WTC11 (cell line): ENCODE results near the gene NFIC. TPM values are rescaled to one million over a fixed set of nuclear protein-coding genes. Genes with fewer than 3 reads are reported as not detected.
"Not testable (repeated sequence)": the region's sequence is repeated elsewhere in the genome, so short reads cannot be mapped to it uniquely, and the experiment has no call there.

Source experiments
- ATAC-seq: fragments of 200-7000 bp; cut with Tn5 transposase; 2 replicates; pipeline ENCODE4 v1.10.0; 2021; ENCODE audit warnings: mild to moderate bottlenecking, moderate library complexity
- CTCF ChIA-PET: fragments of 300-600 bp; sonication (Branson Sonifier 250); formaldehyde crosslinking; loops from one replicate; lab custom pipeline; 2021; ENCODE audit warnings: antibody characterized with exemption; lab: Charles Lee
- POLR2A ChIA-PET: fragments of 350-600 bp; sonication (Branson Sonifier 250); formaldehyde crosslinking; loops from one replicate; lab custom pipeline; 2021; ENCODE audit warnings: antibody characterized with exemption; lab: Charles Lee
- DNase-seq: peaks from one replicate; pipeline ENCODE4 v3.0.0; 2021; ENCODE audit warnings: low spot score
- H3K27ac Mint-ChIP-seq: 2 replicates; pipeline ENCODE4 v1.8.0; 2021; ENCODE audit warnings: mixed read lengths
- H3K27me3 Mint-ChIP-seq: 2 replicates; pipeline ENCODE4 v1.8.0; 2021; ENCODE audit warnings: low read depth, mild to moderate bottlenecking, moderate library complexity, mixed read lengths
- H3K36me3 Mint-ChIP-seq: 2 replicates; pipeline ENCODE4 v1.8.0; 2021; ENCODE audit warnings: mixed read lengths
- H3K4me1 Mint-ChIP-seq: 2 replicates; pipeline ENCODE4 v1.8.0; 2022; ENCODE audit warnings: mixed read lengths
- H3K4me3 Mint-ChIP-seq: 2 replicates; pipeline ENCODE4 v1.8.0; 2021; ENCODE audit warnings: mild to moderate bottlenecking, moderate library complexity, mixed read lengths
- H3K9me3 Mint-ChIP-seq: 2 replicates; pipeline ENCODE4 v1.8.0; 2021; ENCODE audit warnings: mixed read lengths
- CREM ChIP-seq: sonication (generic); formaldehyde crosslinking; IDR thresholded peaks from 2 replicates; pipeline ENCODE4 v1.8.1; 2022; ENCODE audit warnings: mild to moderate bottlenecking, missing genetic modification reagents, moderate library complexity
- EMX1 ChIP-seq: fragments of 250-450 bp; sonication (Bioruptor Pico); IDR thresholded peaks from 2 replicates; pipeline ENCODE4 v1.8.0; 2021; ENCODE audit warnings: mild to moderate bottlenecking
- ESRRA ChIP-seq: sonication (generic); formaldehyde crosslinking; IDR thresholded peaks from 2 replicates; pipeline ENCODE4 v1.8.1; 2022; ENCODE audit warnings: mild to moderate bottlenecking, missing genetic modification reagents, borderline replicate concordance
- ETV6 ChIP-seq: sonication (generic); formaldehyde crosslinking; IDR thresholded peaks from 2 replicates; pipeline ENCODE4 v1.8.1; 2022; ENCODE audit warnings: mild to moderate bottlenecking, missing genetic modification reagents
- GABPB1 ChIP-seq: sonication (generic); formaldehyde crosslinking; IDR thresholded peaks from 2 replicates; pipeline ENCODE4 v1.8.1; 2023; ENCODE audit warnings: mild to moderate bottlenecking, missing genetic modification reagents
- HMGA2 ChIP-seq: fragments of 250-450 bp; sonication (Bioruptor Pico); IDR thresholded peaks from 2 replicates; pipeline ENCODE4 v1.4.0; 2021; ENCODE audit warnings: mild to moderate bottlenecking, moderate library complexity
- IRF2 ChIP-seq: sonication (generic); formaldehyde crosslinking; IDR thresholded peaks from 2 replicates; pipeline ENCODE4 v1.8.0; 2022; ENCODE audit warnings: low read depth, missing genetic modification reagents, borderline replicate concordance
- JUN ChIP-seq: sonication (generic); formaldehyde crosslinking; IDR thresholded peaks from 2 replicates; pipeline ENCODE4 v1.8.0; 2023; ENCODE audit warnings: mild to moderate bottlenecking, missing genetic modification reagents
- NR1H2 ChIP-seq: sonication (generic); formaldehyde crosslinking; IDR thresholded peaks from 2 replicates; pipeline ENCODE4 v1.9.0; 2021; ENCODE audit warnings: mild to moderate bottlenecking, moderate library complexity, missing genetic modification reagents
- SP1 ChIP-seq: sonication (generic); formaldehyde crosslinking; conservative IDR thresholded peaks from 2 replicates; pipeline ENCODE4 v1.8.1; 2022; ENCODE audit warnings: missing genetic modification reagents
- TEAD1 ChIP-seq: sonication (generic); formaldehyde crosslinking; IDR thresholded peaks from 2 replicates; pipeline ENCODE4 v1.8.0; 2022; ENCODE audit warnings: mild to moderate bottlenecking, missing genetic modification reagents
- ZNF232 ChIP-seq: sonication (generic); formaldehyde crosslinking; IDR thresholded peaks from 2 replicates; pipeline ENCODE4 v1.8.0; 2022; ENCODE audit warnings: mild to moderate bottlenecking, missing genetic modification reagents
- ZNF263 ChIP-seq: sonication (generic); formaldehyde crosslinking; IDR thresholded peaks from 2 replicates; pipeline ENCODE4 v1.8.1; 2022; ENCODE audit warnings: low read depth, mild to moderate bottlenecking, moderate library complexity, missing genetic modification reagents
- ZNF317 ChIP-seq: sonication (generic); formaldehyde crosslinking; IDR thresholded peaks from 2 replicates; pipeline ENCODE4 v1.8.1; 2023; ENCODE audit warnings: low read depth, mild to moderate bottlenecking, moderate library complexity, missing genetic modification reagents, borderline replicate concordance
- total RNA-seq: library from RNA; stranded (reverse); gene quantifications from 3 replicates; pipeline ENCODE4 v1.2.3, GENCODE V29; 2021
- TF ChIP-seq, protein P1 (sequence below): sonication (generic); formaldehyde crosslinking; IDR thresholded peaks from 2 replicates; pipeline ENCODE4 v1.8.1; 2022; ENCODE audit warnings: mild to moderate bottlenecking, missing genetic modification reagents, moderate library complexity, borderline replicate concordance
- TF ChIP-seq, protein P2 (sequence below): sonication (generic); formaldehyde crosslinking; IDR thresholded peaks from 2 replicates; pipeline ENCODE4 v1.8.0; 2022; ENCODE audit warnings: missing genetic modification reagents
- TF ChIP-seq, protein P3 (sequence below): fragments of 250-450 bp; sonication (Bioruptor Pico); IDR thresholded peaks from 2 replicates; pipeline ENCODE4 v2.1.2; 2022; ENCODE audit warnings: mild to moderate bottlenecking, moderate library complexity
- TF ChIP-seq, protein P4 (sequence below): sonication (generic); formaldehyde crosslinking; IDR thresholded peaks from 2 replicates; pipeline ENCODE4 v1.8.1; 2023; ENCODE audit warnings: mild to moderate bottlenecking, moderate library complexity, missing genetic modification reagents
- TF ChIP-seq, protein P5 (sequence below): fragments of 250-450 bp; sonication (Bioruptor Pico); IDR thresholded peaks from 2 replicates; pipeline ENCODE4 v1.9.0; 2021; ENCODE audit warnings: mild to moderate bottlenecking
- TF ChIP-seq, protein P6 (sequence below): sonication (generic); formaldehyde crosslinking; IDR thresholded peaks from 2 replicates; pipeline ENCODE4 v1.8.0; 2023; ENCODE audit warnings: mild to moderate bottlenecking, missing genetic modification reagents
- TF ChIP-seq, protein P7 (sequence below): sonication (generic); formaldehyde crosslinking; conservative IDR thresholded peaks from 2 replicates; pipeline ENCODE4 v1.8.1; 2022; ENCODE audit warnings: mild to moderate bottlenecking, missing genetic modification reagents

The NFIC gene
- total RNA-seq, 1 experiment from 2014 or later: 3.5 TPM

DNA sequence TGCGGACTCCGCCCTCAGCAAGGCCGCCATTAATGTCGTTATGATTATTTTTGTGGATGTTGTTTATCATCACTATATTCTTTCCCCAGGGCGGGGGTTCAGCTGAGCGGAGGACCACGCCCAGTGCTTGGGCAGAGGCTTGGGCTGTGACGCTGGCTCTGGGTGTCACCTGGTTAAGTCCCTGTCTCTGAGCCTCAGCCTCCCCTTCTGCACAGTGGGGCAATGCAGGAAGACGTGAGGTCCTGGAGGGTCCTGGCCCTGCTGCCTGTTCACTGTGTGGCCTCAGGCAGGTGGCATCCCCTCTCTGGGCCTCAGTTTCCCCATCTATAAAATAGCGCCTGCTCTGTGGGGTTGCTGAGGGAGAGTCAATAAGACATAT lies 32.5 kb downstream of the NFIC start (continued):
- TF ChIP-seq ZNF232 (no peak), TEAD1 (CRISPR knock-in tag) (no peak), ESRRA (CRISPR knock-in tag) (no peak), NR1H2 (no peak), JUN (no peak), CREM (CRISPR knock-in tag) (no peak), SP1 (CRISPR knock-in tag) (no peak)
- TF ChIP-seq, protein P1, sequence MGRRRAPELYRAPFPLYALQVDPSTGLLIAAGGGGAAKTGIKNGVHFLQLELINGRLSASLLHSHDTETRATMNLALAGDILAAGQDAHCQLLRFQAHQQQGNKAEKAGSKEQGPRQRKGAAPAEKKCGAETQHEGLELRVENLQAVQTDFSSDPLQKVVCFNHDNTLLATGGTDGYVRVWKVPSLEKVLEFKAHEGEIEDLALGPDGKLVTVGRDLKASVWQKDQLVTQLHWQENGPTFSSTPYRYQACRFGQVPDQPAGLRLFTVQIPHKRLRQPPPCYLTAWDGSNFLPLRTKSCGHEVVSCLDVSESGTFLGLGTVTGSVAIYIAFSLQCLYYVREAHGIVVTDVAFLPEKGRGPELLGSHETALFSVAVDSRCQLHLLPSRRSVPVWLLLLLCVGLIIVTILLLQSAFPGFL: no peak
- TF ChIP-seq, protein P2, sequence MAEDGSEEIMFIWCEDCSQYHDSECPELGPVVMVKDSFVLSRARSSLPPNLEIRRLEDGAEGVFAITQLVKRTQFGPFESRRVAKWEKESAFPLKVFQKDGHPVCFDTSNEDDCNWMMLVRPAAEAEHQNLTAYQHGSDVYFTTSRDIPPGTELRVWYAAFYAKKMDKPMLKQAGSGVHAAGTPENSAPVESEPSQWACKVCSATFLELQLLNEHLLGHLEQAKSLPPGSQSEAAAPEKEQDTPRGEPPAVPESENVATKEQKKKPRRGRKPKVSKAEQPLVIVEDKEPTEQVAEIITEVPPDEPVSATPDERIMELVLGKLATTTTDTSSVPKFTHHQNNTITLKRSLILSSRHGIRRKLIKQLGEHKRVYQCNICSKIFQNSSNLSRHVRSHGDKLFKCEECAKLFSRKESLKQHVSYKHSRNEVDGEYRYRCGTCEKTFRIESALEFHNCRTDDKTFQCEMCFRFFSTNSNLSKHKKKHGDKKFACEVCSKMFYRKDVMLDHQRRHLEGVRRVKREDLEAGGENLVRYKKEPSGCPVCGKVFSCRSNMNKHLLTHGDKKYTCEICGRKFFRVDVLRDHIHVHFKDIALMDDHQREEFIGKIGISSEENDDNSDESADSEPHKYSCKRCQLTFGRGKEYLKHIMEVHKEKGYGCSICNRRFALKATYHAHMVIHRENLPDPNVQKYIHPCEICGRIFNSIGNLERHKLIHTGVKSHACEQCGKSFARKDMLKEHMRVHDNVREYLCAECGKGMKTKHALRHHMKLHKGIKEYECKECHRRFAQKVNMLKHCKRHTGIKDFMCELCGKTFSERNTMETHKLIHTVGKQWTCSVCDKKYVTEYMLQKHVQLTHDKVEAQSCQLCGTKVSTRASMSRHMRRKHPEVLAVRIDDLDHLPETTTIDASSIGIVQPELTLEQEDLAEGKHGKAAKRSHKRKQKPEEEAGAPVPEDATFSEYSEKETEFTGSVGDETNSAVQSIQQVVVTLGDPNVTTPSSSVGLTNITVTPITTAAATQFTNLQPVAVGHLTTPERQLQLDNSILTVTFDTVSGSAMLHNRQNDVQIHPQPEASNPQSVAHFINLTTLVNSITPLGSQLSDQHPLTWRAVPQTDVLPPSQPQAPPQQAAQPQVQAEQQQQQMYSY (CRISPR knock-in tag): no peak

DNA sequence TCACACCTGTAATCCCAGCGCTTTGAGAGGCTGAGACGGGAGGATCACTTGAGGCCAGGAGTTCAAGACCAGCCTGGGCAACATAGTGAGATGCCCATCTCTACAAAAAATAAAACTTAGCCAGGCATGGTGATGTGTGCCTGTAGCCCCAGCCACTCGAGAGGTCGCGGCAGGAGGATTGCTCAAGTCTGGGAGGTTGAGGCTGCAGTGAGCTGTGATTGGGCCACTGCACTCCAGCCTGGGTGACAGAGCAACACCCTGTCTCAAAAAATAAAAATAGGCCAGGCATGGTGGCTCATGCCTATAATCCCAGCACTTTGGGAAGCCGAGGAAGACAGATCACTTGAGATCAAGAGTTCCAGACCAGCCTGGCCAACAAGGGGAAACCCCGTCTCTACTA lies 32.9 kb downstream of the NFIC start:
- ATAC-seq, H3K27ac Mint-ChIP-seq, POLR2A ChIA-PET, H3K9me3 Mint-ChIP-seq, H3K4me1 Mint-ChIP-seq, H3K36me3 Mint-ChIP-seq, H3K4me3 Mint-ChIP-seq, DNase-seq: not testable (repeated sequence)
- CTCF ChIA-PET: interaction anchor here (1.0 kb wide), 1 partner anchor 94 kb away, joined by 3 read pairs; no protein-coding TSS in a partner anchor
- peaks cover 12% of the 10 kb centered on the region for H3K27me3 Mint-ChIP-seq

DNA sequence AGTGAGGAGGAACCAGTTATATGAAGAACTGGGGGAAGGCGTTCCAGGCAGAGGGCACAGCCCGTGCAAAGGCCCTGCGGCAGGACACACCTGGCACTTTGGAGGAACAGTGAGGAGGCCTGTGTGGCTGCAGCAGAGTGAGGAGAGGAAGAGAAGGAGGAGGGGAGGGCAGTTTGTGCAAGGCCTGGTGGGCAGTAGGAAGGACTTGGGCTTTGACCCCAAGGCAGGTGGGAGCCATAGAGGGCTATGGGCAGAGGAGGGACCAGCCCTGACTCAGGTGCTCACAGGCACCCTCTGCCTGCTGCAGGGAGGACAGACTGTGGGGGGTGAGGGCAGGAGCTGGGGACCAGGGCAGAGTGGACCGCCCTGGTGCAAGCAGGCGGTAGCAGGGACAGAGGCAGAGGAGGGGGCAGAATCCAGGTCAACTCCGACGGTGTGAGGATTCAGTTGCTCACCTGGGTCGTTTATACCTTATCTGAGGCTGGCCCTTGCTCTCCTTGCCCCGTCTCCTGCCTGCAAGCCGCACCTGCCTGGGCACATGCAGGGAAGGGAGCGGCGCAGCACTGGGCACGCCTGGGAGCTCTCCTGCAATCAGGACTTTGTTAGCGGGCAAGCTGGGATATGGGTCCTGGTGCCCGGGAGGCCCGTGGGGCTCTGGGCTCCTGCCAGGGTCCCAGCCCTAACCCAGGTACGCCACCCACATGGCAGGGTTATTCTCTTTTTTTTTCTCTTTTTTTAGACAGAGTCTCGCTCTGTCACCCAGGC lies 34.8 kb downstream of the NFIC start:
- Mint-ChIP-seq H3K4me1 (peaks cover 5% of the 10 kb centered on the region), H3K27ac (no peak overlapping the region), H3K27me3 (peaks cover 12% of the 10 kb centered on the region), H3K4me3 (no peak overlapping the region), H3K9me3 (peaks cover 4% of the 10 kb centered on the region; the same call in 1 of the 2 replicates), H3K36me3 (no peaks in the 10 kb centered on the region)
- no peak for ATAC-seq
- ChIA-PET CTCF (interaction anchor here (0.7 to 1.5 kb wide), 2 partner anchors 28 to 61 kb away, joined by 3 to 5 read pairs; no protein-coding TSS in a partner anchor), POLR2A (no interaction called here)
- TF ChIP-seq, protein P3, sequence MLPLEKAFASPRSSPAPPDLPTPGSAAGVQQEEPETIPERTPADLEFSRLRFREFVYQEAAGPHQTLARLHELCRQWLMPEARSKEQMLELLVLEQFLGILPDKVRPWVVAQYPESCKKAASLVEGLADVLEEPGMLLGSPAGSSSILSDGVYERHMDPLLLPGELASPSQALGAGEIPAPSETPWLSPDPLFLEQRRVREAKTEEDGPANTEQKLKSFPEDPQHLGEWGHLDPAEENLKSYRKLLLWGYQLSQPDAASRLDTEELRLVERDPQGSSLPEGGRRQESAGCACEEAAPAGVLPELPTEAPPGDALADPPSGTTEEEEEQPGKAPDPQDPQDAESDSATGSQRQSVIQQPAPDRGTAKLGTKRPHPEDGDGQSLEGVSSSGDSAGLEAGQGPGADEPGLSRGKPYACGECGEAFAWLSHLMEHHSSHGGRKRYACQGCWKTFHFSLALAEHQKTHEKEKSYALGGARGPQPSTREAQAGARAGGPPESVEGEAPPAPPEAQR: no peak
- TF ChIP-seq, protein P4, sequence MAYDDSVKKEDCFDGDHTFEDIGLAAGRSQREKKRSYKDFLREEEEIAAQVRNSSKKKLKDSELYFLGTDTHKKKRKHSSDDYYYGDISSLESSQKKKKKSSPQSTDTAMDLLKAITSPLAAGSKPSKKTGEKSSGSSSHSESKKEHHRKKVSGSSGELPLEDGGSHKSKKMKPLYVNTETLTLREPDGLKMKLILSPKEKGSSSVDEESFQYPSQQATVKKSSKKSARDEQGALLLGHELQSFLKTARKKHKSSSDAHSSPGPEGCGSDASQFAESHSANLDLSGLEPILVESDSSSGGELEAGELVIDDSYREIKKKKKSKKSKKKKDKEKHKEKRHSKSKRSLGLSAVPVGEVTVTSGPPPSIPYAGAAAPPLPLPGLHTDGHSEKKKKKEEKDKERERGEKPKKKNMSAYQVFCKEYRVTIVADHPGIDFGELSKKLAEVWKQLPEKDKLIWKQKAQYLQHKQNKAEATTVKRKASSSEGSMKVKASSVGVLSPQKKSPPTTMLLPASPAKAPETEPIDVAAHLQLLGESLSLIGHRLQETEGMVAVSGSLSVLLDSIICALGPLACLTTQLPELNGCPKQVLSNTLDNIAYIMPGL: no peak
- TF ChIP-seq, protein P5, sequence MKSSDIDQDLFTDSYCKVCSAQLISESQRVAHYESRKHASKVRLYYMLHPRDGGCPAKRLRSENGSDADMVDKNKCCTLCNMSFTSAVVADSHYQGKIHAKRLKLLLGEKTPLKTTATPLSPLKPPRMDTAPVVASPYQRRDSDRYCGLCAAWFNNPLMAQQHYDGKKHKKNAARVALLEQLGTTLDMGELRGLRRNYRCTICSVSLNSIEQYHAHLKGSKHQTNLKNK: no peak
- TF ChIP-seq EMX1 (CRISPR knock-in tag): no peak
- TF ChIP-seq IRF2 (CRISPR knock-in tag): no peak
- TF ChIP-seq ETV6: no peak
- no peak for TF ChIP-seq HMGA2 (CRISPR knock-in tag)
- TF ChIP-seq, protein P6, sequence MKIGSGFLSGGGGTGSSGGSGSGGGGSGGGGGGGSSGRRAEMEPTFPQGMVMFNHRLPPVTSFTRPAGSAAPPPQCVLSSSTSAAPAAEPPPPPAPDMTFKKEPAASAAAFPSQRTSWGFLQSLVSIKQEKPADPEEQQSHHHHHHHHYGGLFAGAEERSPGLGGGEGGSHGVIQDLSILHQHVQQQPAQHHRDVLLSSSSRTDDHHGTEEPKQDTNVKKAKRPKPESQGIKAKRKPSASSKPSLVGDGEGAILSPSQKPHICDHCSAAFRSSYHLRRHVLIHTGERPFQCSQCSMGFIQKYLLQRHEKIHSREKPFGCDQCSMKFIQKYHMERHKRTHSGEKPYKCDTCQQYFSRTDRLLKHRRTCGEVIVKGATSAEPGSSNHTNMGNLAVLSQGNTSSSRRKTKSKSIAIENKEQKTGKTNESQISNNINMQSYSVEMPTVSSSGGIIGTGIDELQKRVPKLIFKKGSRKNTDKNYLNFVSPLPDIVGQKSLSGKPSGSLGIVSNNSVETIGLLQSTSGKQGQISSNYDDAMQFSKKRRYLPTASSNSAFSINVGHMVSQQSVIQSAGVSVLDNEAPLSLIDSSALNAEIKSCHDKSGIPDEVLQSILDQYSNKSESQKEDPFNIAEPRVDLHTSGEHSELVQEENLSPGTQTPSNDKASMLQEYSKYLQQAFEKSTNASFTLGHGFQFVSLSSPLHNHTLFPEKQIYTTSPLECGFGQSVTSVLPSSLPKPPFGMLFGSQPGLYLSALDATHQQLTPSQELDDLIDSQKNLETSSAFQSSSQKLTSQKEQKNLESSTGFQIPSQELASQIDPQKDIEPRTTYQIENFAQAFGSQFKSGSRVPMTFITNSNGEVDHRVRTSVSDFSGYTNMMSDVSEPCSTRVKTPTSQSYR (CRISPR knock-in tag): no peak
- TF ChIP-seq GABPB1: no peak
- TF ChIP-seq ZNF263 (CRISPR knock-in tag): no peak
- no peak for TF ChIP-seq ZNF317 (CRISPR knock-in tag)
- TF ChIP-seq, protein P7, sequence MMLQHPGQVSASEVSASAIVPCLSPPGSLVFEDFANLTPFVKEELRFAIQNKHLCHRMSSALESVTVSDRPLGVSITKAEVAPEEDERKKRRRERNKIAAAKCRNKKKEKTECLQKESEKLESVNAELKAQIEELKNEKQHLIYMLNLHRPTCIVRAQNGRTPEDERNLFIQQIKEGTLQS (CRISPR knock-in tag): no peak
- no peak for DNase-seq
